Mucosa of descending colon (tissue), 3 donors: ENCODE results near the gene NXPH3. TPM values are rescaled to one million over a fixed set of nuclear protein-coding genes. Genes with fewer than 3 reads are reported as not detected.
"Not testable (repeated sequence)": the region's sequence is repeated elsewhere in the genome, so short reads cannot be mapped to it uniquely, and the experiment has no call there.

ENCODE experiments used
- ATAC-seq: fragments of 200-7000 bp; cut with Tn5 transposase; one replicate; pipeline ENCODE4 v1.9.1; 2020; ENCODE audit warnings: mild to moderate bottlenecking, moderate library complexity
- DNase-seq, 3 donors: peaks; one replicate each; pipeline ENCODE4 v3.0.0-alpha.2; 2020
- H3K36me3 ChIP-seq: fragments of 200-600 bp; one replicate; pipeline ENCODE4 v1.8.0; 2021; ENCODE audit warnings: low read depth, mild to moderate bottlenecking
- H3K4me1 ChIP-seq: fragments of 200-600 bp; one replicate; pipeline ENCODE4 v1.8.0; 2021; ENCODE audit warnings: low read depth, mild to moderate bottlenecking
- H3K4me3 ChIP-seq: fragments of 200-600 bp; one replicate; pipeline ENCODE4 v1.8.0; 2021; ENCODE audit warnings: mild to moderate bottlenecking
- H3K9me3 ChIP-seq: fragments of 200-600 bp; one replicate; pipeline ENCODE4 v1.8.0; 2021; ENCODE audit warnings: mild to moderate bottlenecking
- intact Hi-C, 2 donors: fragments of 100-400 bp; cut with DNase I in 1 of 2; cut with micrococcal nuclease in 1 of 2; formaldehyde crosslinking; loops; one replicate each; pipeline versions ENCODE4 v1.11.0 to v1.11.1; 2022; cut with DNase I, micrococcal nuclease
- total RNA-seq, 3 donors: library from RNA; stranded (reverse); fragmentation: NEBNext Ultra II Directional in 2 of 3; extraction: Animal tissue kit (Norgen Biotek cat#: 25700) in 2 of 3; gene quantifications; one replicate each; pipeline versions ENCODE4 v1.2.1 to v1.2.4, GENCODE V29; 2021 to 2023
- TF ChIP-seq, protein P1 (sequence below): fragments of 200-600 bp; IDR thresholded peaks from one replicate; pipeline ENCODE4 v1.8.0; 2022; ENCODE audit warnings: antibody characterized with exemption, mild to moderate bottlenecking
- donor health status: DM: no; HTN: no; CAD: no; lungs with moderate emphysema.
- donor health status: DM: no; HTN: no; CAD: no.
- donor health status: DM: no; HTN: yes; CAD: no.

Gene NXPH3
- total RNA-seq, 3 donors from 2014 or later: 0.93 to 19.9 (median 2.3) TPM

DNA sequence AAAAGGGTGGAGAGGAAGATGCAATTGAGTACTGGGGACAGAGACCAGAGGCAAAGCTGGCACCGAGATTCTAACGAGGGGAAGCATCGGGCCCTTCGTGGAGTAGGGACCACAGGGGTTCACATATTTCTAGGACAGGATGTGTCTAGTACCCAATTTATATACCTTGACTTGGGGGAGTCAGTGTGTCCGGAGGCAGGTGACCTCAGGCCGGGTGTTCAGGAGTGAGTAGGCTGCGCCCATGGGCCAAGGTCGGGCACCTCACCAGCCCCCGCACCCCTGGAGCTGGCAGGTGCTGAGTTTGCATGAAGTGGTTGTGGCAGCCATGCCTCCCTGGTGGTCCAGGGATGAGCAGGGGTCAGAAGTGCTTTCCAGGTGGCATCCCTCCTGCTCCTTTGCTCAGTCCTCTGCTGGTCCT, 8.6 kb upstream of the NXPH3 start:
- no peak for ATAC-seq
- intact Hi-C loops: loop anchor here (10.0 kb wide), 2 partner anchors 288 to 428 kb away; partner anchors contain the start of gene DLX3 (in 1 of the 2)
- Histone ChIP-seq H3K4me3 (no peak overlapping the region), H3K36me3 (no peaks in the 10 kb centered on the region), H3K4me1 (peaks cover 4% of the 10 kb centered on the region), H3K9me3 (no peaks in the 10 kb centered on the region)
- no peak for DNase-seq
- TF ChIP-seq, protein P1, sequence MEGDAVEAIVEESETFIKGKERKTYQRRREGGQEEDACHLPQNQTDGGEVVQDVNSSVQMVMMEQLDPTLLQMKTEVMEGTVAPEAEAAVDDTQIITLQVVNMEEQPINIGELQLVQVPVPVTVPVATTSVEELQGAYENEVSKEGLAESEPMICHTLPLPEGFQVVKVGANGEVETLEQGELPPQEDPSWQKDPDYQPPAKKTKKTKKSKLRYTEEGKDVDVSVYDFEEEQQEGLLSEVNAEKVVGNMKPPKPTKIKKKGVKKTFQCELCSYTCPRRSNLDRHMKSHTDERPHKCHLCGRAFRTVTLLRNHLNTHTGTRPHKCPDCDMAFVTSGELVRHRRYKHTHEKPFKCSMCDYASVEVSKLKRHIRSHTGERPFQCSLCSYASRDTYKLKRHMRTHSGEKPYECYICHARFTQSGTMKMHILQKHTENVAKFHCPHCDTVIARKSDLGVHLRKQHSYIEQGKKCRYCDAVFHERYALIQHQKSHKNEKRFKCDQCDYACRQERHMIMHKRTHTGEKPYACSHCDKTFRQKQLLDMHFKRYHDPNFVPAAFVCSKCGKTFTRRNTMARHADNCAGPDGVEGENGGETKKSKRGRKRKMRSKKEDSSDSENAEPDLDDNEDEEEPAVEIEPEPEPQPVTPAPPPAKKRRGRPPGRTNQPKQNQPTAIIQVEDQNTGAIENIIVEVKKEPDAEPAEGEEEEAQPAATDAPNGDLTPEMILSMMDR: no peak

DNA sequence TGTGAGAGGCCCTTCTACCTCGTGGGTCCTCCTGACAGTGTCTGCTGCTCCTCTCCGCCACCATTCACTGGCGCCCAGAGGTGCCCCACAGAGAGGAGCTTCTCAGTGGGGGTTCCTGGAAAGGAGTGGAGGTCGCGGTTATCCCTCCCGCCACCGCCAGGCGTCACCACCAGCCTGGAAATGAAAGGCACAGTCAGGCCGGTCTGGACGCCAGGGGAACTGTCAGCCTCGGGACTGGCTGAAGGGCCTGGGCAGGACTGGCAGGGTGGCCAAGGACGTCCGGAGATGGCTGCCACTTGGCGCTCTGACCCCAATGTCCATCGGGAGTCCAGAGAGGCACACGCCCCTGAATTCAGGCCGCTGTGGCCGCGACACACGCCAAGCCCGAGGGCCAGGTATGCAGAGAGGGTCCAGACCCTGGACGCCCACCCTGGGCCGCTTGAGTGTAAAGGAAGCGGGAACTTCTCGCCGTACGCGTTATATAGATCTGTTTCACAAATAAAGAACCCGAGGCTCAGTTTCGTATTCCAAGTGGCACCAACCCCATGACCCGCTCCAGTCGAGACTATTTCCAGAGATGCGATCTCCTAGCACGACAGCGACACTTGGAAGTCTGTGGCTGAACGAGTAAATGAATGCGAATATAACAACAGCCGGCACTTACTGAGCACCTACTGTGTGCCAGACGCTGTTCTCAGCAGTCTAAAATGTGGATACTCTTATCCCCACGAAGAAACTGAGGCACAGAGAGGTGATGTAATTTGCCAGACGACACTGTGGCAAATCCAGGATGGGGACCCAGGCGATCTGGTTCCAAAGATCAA, 7.6 kb upstream of the NXPH3 start:
- no peaks in the 10 kb centered on the region for H3K36me3 ChIP-seq
- peaks cover 4% of the 10 kb centered on the region for H3K4me1 ChIP-seq
- peak; percentile 81 for ATAC-seq
- H3K9me3 ChIP-seq: no peaks in the 10 kb centered on the region
- TF ChIP-seq, protein P1: peak; percentile 97
- H3K4me3 ChIP-seq: no peak overlapping the region
- intact Hi-C loops: loop anchor here (2.0 to 10.0 kb wide), 3 partner anchors 127 to 427 kb away; partner anchors contain the start of gene DLX3 (in 1 of the 2)
- peak; percentile 87 to 90 (median 89) for DNase-seq

DNA sequence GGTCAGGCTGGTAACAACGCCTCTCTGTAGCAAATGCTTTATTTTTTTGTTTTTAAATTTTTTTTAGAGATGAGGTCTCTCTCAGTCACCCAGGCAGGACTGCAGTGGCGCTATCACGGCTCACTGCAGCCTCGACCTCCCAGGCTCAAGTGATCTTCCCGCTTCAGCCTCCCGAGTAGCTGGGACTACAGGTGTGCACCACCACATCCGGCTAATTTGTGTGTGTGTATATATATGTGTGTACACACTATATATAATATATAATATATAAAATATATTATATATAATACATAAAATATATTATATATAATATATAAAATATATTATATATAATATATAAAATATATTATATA, 7.0 kb upstream of the NXPH3 start:
- intact Hi-C loops: loop anchor here (2.0 to 10.0 kb wide), 3 partner anchors 126 to 426 kb away; partner anchors contain the start of gene DLX3 (in 1 of the 2)
- DNase-seq: peak in 1 of 3 donors; percentile 33
- ATAC-seq, H3K36me3 ChIP-seq, H3K4me1 ChIP-seq, H3K4me3 ChIP-seq, H3K9me3 ChIP-seq: not testable (repeated sequence)

DNA sequence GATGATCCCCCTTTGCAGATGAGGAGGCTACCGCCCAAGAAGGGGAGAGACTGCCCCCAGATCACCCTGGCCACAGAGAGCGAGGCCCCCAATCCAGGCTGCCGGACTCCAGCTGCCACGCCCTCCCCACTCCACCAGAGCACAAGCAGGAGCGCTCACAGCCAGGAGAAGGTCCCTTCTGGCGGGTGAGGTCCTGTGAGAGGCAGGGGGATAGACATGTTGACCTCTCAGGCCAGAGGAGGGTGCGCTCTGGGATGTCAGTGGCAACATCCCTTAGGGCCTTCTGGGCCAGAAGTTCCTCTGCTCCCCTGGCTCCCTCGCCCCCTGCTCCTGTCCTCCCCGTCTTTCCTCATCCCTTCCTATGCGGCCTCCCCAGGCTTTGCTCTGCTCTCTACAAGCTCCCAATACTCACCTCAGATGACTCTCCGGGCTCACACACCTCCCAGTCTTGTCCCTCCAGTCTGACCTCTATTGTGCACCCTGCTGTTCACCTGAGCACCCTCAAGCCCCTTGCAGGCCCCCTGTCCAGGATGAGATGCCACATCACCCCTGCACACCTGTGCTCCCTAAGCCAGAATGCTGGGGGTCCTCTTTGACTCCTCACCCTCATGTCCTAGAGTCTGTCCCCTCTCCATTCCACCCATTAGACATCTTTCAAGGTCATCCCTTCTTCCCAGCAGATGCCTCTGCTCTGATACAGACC, 5.0 kb upstream of the NXPH3 start:
- Histone ChIP-seq H3K9me3 (no peaks in the 10 kb centered on the region), H3K4me3 (no peak overlapping the region), H3K36me3 (no peaks in the 10 kb centered on the region), H3K4me1 (peaks cover 11% of the 10 kb centered on the region)
- no peak for ATAC-seq
- TF ChIP-seq, protein P1: no peak
- intact Hi-C loops: loop anchor here (2.0 kb wide), 2 partner anchors 124 to 280 kb away; no protein-coding TSS in a partner anchor
- DNase-seq: no peak

DNA sequence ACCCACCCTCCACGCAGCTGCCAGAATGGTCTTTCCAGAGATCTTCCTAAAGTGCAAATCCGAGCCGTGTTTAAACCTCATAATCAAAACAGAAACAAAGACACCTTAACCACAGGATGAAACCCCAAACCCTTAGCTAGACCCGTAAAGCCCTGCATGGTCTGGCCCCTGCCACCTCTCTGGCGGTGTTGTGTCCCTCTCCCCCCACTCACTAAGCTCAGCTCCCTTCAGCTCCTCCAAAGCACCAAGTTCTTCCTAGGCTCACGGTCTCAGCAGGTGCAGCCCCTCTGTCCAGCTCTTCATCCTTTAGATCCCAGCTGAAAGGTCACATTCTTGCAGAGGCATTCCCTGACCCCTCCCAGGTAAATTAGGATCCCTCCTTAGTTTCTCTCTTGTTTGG, 4.4 kb upstream of the NXPH3 start:
- Histone ChIP-seq H3K36me3 (no peaks in the 10 kb centered on the region), H3K4me1 (peaks cover 15% of the 10 kb centered on the region), H3K4me3 (no peak overlapping the region), H3K9me3 (no peaks in the 10 kb centered on the region)
- ATAC-seq (no peak), DNase-seq (no peak)
- intact Hi-C loops: loop anchor here (2.0 kb wide), 2 partner anchors 124 to 280 kb away; no protein-coding TSS in a partner anchor
- TF ChIP-seq, protein P1: no peak

DNA sequence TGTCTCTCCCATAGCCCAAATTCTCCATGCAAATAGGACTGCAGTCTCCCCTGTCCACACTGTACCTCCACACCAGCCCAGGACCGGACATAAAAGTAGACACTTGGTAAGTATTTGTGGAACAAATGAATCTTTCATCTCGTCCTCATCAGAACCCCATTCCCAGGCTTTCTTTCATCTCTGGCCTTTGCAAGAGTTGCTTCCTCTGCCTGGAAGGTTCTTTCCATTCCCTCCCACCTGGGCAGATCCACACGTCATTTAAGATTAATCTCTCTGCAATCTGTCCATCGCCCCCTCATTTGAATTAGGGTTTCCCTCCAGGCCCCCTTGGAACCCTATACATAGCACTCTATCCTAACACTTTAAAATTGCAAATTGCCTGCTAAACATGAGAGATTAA, 3.9 kb upstream of the NXPH3 start:
- TF ChIP-seq, protein P1: no peak
- no peak for ATAC-seq
- no peak overlapping the region for H3K4me3 ChIP-seq
- no peaks in the 10 kb centered on the region for H3K9me3 ChIP-seq
- no peaks in the 10 kb centered on the region for H3K36me3 ChIP-seq
- no peak for DNase-seq
- H3K4me1 ChIP-seq: peaks cover 20% of the 10 kb centered on the region
- intact Hi-C loops: loop anchor here (2.0 kb wide), 2 partner anchors 123 to 279 kb away; no protein-coding TSS in a partner anchor
